GM15510 (cell line): ENCODE results near the gene ATG16L1.

Source experiments
- POLR2A ChIP-seq: IDR thresholded peaks from 3 replicates; pipeline ENCODE4 v1.6.1; 2011; ENCODE audit warnings: borderline replicate concordance; ENCODE audit not compliant: insufficient read length; ENCODE audit errors: extremely low read depth

Gene ATG16L1

DNA sequence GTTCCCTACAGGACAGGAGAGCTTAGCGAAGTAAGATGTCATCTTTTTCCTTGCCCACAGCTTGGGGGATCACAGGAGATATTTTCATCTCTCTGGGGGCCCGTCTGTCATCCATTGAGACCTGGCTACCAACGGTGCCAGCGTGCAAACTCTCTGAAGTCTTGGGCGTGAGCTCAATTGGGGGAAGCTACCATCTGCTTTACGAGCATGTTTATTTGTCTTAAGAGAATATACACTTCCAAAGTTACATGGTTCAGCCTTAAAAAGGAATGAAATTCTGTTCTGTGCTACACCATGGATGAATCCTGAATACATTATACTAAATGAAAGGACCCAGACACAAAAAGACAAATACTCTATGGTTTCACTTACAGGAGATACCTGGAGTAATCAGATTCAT lies 69.7 kb downstream of the ATG16L1 start:
- no peak for TF ChIP-seq POLR2A

GRCh38 chr2:233323851-233324250 lies 72.4 kb downstream of the ATG16L1 start:
- TF ChIP-seq POLR2A: no peak

- no peak for TF ChIP-seq POLR2A
These were observed 73.8 kb downstream of the ATG16L1 start for GRCh38 chr2:233325256-233325655.

DNA sequence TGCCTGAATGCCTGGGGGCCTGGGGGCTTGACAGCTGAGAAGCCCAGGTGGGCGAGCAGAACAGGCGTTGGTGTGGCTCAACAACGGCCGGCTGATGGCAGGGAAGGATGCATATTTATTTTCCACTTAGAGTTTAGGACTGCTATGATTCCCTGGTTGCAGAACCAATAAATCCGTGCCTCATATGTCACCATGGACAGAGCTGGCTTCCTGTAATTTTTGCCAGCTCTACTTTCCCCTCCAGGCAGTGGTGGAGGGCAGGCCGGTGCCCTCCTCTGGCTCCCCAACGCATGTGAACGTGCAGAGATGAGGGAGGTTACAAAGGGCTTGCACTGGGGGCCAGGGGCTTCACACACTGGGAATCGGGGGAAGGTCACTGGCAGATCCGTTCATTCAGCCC lies 74.3 kb downstream of the ATG16L1 start:
- no peak for TF ChIP-seq POLR2A

DNA sequence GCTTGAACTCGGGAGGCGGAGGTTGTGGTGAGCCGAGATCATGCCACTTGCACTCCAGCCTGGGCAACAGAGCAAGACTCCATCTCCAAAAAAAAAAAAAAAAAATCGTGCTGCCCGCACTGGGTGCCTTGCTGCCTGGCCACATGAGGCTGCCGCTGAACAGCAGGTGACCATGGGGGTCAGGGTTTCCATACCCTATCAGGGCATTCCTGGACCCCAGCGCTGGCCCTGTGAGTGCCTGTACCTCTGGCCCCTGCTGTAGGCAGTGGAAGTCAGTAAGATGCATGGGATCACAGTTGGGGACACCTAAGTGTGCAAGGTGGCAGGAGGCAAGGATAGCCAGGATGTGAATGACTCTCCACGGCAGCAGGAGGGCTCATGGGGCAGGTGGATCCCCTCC lies 75.0 kb downstream of the ATG16L1 start:
- no peak for TF ChIP-seq POLR2A

DNA sequence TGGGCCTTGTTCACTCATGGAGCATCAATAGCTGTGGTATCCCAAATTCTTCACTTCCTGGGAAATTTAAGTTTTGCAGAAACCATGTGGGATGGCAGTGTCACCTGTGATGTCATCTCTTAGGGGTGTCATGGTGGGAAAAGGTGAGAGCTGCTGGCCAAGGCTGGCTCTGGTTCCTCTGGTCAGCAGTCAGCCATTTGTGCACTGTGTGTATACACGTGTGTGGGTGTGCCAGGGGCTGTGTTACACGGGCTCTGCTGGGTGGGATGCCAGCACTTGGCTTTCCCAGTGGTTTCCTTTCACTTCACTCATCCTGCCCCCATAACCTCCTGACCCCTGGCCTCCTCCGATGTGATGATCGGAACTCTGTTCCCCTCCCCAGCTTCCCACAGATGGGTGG lies 77.4 kb downstream of the ATG16L1 start:
- TF ChIP-seq POLR2A: no peak

DNA sequence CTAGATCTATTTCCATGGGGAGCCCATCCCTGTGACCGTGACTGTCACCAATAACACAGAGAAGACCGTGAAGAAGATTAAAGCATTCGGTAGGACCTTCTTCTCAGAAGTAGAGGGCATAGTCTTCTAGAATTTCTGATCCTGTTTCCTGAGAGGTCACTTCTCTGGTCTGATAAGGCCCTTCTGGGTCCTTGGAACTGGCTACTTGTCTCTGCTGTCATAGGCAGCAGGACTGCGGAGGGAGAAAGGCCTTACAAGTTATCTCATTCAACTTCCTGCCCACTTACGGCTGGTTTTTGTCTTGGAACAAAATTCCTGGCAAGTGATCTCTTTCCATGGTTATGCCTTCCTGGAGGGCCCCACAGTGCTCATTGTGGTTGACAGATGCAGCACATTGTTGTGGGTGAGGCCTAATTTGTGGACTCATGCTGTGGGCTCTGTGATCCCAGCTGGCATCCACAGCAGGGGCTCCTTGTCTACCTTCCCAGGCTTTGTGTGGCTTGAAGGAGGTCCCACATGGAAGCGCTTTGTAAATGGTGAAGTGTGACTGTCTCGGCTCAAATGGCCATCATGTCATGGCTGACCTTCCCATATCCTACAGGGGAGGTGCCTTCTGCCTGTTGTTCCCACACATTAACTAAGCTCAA lies 78.1 kb downstream of the ATG16L1 start:
- TF ChIP-seq POLR2A: no peak

- peak; percentile 43 for TF ChIP-seq POLR2A
These were observed 80.1 kb downstream of the ATG16L1 start for GRCh38 chr2:233331536-233331935.

DNA sequence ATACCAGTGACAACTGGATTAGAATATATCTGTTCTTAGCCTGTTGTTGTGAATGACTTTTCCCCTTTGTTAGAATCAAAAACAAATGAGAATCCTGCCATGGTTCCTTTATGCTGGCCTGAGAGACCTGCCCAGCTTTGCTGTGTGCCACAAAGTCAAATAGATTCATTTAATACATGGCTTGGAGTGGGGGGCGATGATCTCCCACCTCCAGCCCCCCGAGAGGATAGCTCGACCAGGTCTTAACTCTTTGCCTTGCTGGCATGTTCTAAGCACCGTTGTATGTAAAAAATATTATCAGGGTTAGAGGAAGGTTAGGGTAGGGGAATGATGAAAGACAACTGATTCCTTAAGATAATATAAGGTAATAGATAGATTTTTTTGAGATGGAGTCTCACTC lies 80.7 kb downstream of the ATG16L1 start:
- no peak for TF ChIP-seq POLR2A

DNA sequence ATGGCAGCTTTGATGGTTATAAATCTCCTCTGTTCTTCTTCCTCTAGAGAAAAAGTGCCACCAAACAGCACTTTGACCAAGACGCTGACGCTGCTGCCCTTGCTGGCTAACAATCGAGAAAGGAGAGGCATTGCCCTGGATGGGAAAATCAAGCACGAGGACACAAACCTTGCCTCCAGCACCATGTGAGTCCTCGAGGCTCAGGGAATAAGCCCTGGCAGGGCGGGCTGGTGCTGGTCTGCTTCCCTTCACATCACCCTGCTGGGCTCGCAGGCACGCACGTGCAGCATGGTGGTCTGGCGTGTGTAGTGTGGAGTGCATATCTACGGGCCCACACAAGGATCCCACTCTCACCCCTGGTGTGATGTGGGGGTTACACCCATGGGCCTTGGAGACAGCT lies 83.4 kb downstream of the ATG16L1 start:
- TF ChIP-seq POLR2A: no peak

DNA sequence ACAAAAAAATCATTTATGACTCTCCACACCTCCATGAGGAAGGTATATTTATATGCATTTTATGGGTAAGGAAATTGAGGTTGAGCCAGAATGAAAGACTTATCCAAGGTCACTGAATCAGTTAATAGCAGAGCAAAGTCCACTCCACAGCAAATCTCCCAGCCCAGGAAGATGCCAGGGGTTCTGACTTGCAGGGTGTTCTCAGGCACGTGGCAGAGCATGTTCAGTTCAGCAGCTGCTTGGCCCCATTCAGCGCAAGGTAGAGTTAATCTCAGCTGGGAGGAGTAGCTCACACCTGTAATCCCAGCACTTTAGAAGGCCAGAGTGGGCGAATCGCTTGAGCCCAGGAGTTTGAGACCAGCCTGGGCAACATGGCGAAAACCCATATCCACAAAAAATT lies 85.1 kb downstream of the ATG16L1 start:
- TF ChIP-seq POLR2A: no peak

DNA sequence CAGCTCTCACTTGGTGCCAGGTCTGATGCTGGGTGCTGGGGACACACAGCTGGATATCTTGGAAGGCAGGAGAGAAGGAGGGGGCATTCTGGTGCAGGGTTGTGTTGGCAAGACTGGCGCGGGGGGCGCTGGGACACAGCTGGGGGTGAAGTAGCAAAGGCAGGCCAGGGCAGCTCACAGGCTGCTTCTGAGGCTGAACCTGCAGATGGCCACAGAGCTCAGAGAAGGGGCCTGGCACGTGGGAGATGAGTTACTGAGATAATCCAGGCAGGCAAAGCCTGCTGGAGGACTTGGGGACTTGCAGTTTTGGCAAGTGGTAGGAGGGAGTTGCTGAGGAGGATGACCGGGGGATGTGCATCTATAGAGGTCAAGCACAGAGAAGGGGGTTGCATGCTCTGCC lies 86.6 kb downstream of the ATG16L1 start:
- TF ChIP-seq POLR2A: no peak

- no peak for TF ChIP-seq POLR2A
These were observed 87.4 kb downstream of the ATG16L1 start for GRCh38 chr2:233338812-233339368.

- no peak for TF ChIP-seq POLR2A
These were observed 88.0 kb downstream of the ATG16L1 start for GRCh38 chr2:233339427-233339826.

DNA sequence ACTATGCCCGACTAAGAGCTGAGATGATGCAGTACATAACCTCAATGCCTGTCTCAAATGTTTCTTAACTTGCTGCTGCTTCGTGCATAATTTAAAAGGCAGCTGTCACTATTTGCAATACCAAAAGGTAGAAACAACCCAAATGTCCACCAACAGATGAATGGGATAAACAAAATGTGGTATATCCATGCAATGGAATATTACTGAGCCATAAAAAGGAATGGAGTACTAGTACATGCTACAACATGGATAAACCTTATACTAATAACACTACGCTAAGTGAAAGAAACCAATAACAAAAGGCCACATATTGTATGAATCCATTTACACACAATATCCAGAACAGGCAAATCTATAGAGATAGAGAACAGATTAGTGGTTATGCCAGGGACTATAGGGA lies 89.8 kb downstream of the ATG16L1 start:
- TF ChIP-seq POLR2A: no peak

DNA sequence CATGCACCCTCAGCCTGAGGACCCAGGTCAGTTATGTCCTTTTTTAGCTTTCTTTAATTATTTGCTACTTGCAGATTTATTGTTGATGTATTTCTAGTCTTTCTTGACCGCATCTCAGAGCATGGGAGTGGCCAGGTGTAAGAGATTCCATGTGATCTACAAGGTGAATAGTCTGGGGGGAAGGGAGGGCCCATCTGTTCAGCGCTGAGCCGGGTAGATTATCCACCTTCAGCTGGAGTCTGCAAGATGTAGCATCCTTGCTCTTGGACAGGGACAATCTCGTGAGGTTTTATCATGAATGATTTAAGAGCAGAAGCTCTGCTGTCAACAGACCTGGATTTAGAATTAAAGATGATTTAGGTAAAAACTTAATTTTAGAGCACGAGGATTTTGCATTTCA lies 90.8 kb downstream of the ATG16L1 start:
- no peak for TF ChIP-seq POLR2A
